ENCODE results near the gene CYP26B1.

DNA sequence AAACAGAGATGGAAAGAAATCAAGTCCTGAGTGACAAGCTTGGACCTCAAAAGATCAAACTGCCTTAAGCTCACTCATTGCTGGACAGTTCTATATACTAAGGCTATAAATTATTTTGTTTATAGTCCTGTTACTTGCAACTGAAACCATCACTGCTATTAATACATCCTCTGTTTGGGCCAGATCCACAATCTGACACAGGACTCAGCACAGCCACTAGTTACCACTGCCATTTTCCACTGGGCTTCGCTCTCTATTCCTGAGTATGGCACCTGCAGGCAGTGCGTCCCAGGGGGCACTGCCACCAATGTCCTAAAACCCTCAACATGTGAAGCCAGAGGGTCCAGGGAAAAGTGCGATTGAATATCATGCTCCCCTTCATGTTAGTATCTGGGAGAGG, 52.3 kb downstream of the CYP26B1 start:
- TF ChIP-seq, protein P1, sequence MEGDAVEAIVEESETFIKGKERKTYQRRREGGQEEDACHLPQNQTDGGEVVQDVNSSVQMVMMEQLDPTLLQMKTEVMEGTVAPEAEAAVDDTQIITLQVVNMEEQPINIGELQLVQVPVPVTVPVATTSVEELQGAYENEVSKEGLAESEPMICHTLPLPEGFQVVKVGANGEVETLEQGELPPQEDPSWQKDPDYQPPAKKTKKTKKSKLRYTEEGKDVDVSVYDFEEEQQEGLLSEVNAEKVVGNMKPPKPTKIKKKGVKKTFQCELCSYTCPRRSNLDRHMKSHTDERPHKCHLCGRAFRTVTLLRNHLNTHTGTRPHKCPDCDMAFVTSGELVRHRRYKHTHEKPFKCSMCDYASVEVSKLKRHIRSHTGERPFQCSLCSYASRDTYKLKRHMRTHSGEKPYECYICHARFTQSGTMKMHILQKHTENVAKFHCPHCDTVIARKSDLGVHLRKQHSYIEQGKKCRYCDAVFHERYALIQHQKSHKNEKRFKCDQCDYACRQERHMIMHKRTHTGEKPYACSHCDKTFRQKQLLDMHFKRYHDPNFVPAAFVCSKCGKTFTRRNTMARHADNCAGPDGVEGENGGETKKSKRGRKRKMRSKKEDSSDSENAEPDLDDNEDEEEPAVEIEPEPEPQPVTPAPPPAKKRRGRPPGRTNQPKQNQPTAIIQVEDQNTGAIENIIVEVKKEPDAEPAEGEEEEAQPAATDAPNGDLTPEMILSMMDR (IDR thresholded peaks at IDR 0.05; ENCODE audit: extremely low read depth in 1 of 2, insufficient read depth in 1 of 2, low read depth in 1 of 2, low read length in 2 of 2), result no peak
- no peak for TF ChIP-seq POLR2AphosphoS5 (IDR thresholded peaks at IDR 0.05; ENCODE audit: insufficient read depth, low read depth, low read length)
- no peak for TF ChIP-seq JUN (IDR thresholded peaks at IDR 0.05; ENCODE audit: borderline replicate concordance, insufficient read depth, insufficient read length, low read depth)
